ENCODE measurements around the gene XRCC1.
"Not testable (repeated sequence)": the region's sequence is repeated elsewhere in the genome, so short reads cannot be mapped to it uniquely, and the experiment has no call there.

Gene XRCC1

DNA sequence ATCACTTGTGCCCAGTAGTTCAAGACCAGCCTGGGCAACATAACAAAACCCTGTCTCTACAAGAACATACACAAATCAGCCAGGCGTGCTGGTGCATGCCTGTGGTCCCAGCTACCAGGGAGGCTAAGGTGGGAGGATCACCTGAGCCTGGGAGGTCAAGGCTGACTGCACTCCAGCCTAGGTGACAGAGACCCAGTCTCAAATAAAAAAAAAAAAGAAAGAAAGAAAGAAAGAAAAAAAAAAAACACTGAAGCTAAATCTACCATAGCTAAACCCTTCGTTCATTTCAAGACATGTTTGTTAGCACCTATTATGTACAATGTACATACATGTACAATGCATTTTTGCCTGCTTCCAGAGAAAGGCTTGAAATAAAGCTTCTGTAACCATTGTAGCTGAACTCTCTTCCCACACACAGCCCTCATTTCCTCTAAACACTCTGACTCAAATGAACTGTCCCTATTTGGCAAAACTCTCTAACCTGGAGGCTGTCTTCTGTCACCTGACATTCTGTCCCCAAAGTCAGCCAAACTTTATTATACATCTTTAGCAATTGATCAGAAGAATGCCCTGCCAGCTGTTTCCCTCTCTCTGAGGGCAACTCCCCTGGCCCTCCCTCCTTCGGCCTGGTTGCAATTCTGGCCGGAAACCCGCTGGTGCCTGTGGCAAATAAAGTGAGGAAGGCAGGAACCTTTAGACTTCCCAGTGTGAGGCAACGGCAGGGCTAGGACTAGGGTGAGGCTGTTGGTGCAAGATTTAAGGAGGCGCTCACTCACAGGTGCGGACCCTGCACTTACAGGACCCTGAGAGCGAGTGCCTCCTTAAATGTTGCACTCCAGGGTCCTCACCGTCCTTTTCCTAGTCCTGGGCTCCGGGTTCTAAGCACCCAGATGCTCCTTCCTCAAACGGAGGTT is 50.1 kb downstream of the XRCC1 start:
- H3K4me3 ChIP-seq, result peak overlapping the region; percentile 92 to 94
- DNase-seq, result peak; percentile 82 to 85
- peak overlapping the region; percentile 87 to 91 for H3K27ac ChIP-seq
- no peak for TF ChIP-seq CTCF (IDR thresholded peaks at IDR 0.05)
- intact Hi-C loops (cut with DNase I; ENCODE audit: low total_unique reads), result loop anchor here (5.0 kb wide), 1 partner anchor 72 kb away; the partner anchor contains the start of genes IRGQ and ZNF576
- no peaks in the 10 kb centered on the region for H3K36me3 ChIP-seq
- H3K4me1 ChIP-seq, result peaks cover 0 to 30% (median 17%) of the 10 kb centered on the region in 4 donors
- H3K27me3 ChIP-seq, result no peaks in the 10 kb centered on the region
- no peaks in the 10 kb centered on the region for H3K9me3 ChIP-seq

GRCh38 chr19:43523696-43524095 is 51.6 kb downstream of the XRCC1 start:
- H3K9me3 ChIP-seq; H3K4me3 ChIP-seq; H3K27ac ChIP-seq; DNase-seq; H3K36me3 ChIP-seq; intact Hi-C loops (cut with DNase I; ENCODE audit: low total_unique reads); H3K27me3 ChIP-seq: not testable (repeated sequence)
- H3K4me1 ChIP-seq, result peaks cover 0 to 30% (median 17%) of the 10 kb centered on the region in 4 donors

DNA sequence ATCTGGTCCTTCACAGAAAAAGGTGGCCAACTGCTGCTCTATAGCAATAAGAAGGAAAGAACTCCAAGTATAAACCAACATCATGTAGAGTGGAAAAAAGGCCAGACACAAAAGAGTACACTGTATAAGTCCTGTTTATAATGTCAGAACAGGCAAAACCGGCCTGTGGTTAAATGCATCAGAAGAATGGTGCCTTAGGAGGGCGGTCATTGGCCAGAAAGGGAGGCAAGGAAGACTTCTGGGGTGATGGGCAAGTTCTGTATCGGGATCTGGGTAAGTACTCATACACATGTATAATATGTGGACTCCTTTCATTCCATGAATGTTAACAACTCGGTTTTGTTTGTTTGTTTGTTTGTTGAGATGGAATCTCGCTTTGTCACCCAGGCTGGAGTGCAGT is 52.4 kb downstream of the XRCC1 start:
- H3K4me1 ChIP-seq, result peaks cover 0 to 27% (median 14%) of the 10 kb centered on the region in 4 donors
- no peaks in the 10 kb centered on the region for H3K27me3 ChIP-seq
- H3K27ac ChIP-seq, result no peak overlapping the region
- no peaks in the 10 kb centered on the region for H3K36me3 ChIP-seq
- DNase-seq, result no peak
- H3K4me3 ChIP-seq, result no peak overlapping the region
- no peak for TF ChIP-seq CTCF (IDR thresholded peaks at IDR 0.05)
- H3K9me3 ChIP-seq, result no peaks in the 10 kb centered on the region
- intact Hi-C loops (cut with DNase I; ENCODE audit: low total_unique reads), result no loop called here

GRCh38 chr19:43519436-43520088 is 55.8 kb downstream of the XRCC1 start:
- TF ChIP-seq CTCF (IDR thresholded peaks at IDR 0.05), result peak; percentile 81 to 89
- DNase-seq, result peak; percentile 64 to 77
- no peak overlapping the region for H3K4me3 ChIP-seq
- intact Hi-C loops (cut with DNase I; ENCODE audit: low total_unique reads), result loop anchor here (2.0 kb wide), 1 partner anchor 73 kb away; no protein-coding TSS in a partner anchor
- peaks cover 0 to 2% (median 1%) of the 10 kb centered on the region in 4 donors for H3K4me1 ChIP-seq
- peaks cover 0 to 6% (median 0%) of the 10 kb centered on the region in 3 donors for H3K36me3 ChIP-seq
- no peaks in the 10 kb centered on the region for H3K9me3 ChIP-seq
- H3K27me3 ChIP-seq, result no peaks in the 10 kb centered on the region
- no peak overlapping the region for H3K27ac ChIP-seq

- Histone ChIP-seq H3K9me3 (no peaks in the 10 kb centered on the region), H3K4me3 (no peak overlapping the region), H3K36me3 (peaks cover 0 to 8% (median 0%) of the 10 kb centered on the region in 3 donors), H3K4me1 (no peaks in the 10 kb centered on the region), H3K27me3 (no peaks in the 10 kb centered on the region), H3K27ac (no peak overlapping the region)
- DNase-seq, result no peak
- TF ChIP-seq CTCF (IDR thresholded peaks at IDR 0.05), result no peak
- intact Hi-C loops (cut with DNase I; ENCODE audit: low total_unique reads), result loop anchor here (2.0 kb wide), 1 partner anchor 71 kb away; no protein-coding TSS in a partner anchor
These were observed 57.3 kb downstream of the XRCC1 start for GRCh38 chr19:43518051-43518450.

GRCh38 chr19:43512399-43512798 is 62.9 kb downstream of the XRCC1 start:
- H3K4me1 ChIP-seq; H3K4me3 ChIP-seq; H3K27ac ChIP-seq; DNase-seq; H3K27me3 ChIP-seq; intact Hi-C loops (cut with DNase I; ENCODE audit: low total_unique reads); H3K9me3 ChIP-seq: not testable (repeated sequence)
- peaks cover 0 to 48% (median 28%) of the 10 kb centered on the region in 3 donors for H3K36me3 ChIP-seq
